B cell (primary cell): ENCODE measurements around the gene LRRC61. TPM values are rescaled to one million over a fixed set of nuclear protein-coding genes. Genes with fewer than 3 reads are reported as not detected.

Experiments
- ATAC-seq: fragments of 200-7000 bp; cut with Tn5 transposase; one replicate; pipeline ENCODE4 v1.10.0; 2021; ENCODE audit warnings: low read depth, mild to moderate bottlenecking, moderate number of reproducible peaks, moderate library complexity
- CTCF ChIA-PET: fragments of 350-600 bp; sonication (Branson Sonifier 250); formaldehyde crosslinking; loops from one replicate; lab custom pipeline; 2021; ENCODE audit warnings: antibody characterized with exemption, inconsistent platforms; lab: Charles Lee
- POLR2A ChIA-PET: fragments of 350-600 bp; sonication (Branson Sonifier 250); formaldehyde crosslinking; loops from one replicate; lab custom pipeline; 2021; ENCODE audit warnings: antibody characterized with exemption; lab: Charles Lee
- DNase-seq: peaks from one replicate; pipeline ENCODE4 v3.0.0; 2013
- H2AFZ ChIP-seq: 2 replicates; pipeline ENCODE4 v1.6.1; 2012; ENCODE audit warnings: mild to moderate bottlenecking, low read depth, low read length; ENCODE audit not compliant: insufficient read depth, poor library complexity, severe bottlenecking
- H3K27ac ChIP-seq, 2 donors: 1 replicate in 1 of 2; 2 replicates in 1 of 2; pipeline ENCODE4 v1.5.1; 2012 to 2013; ENCODE audit warnings: low read length in 2 of 2, mild to moderate bottlenecking in 2 of 2, moderate library complexity in 1 of 2
- H3K27me3 ChIP-seq, 4 experiments: fragments of 200-600 bp in 1 of 4; sonication (generic) in 1 of 4; replicated peaks in 1 of 4; 1 replicate in 2 of 4; 2 replicates in 2 of 4; pipeline versions ENCODE4 v1.6.1 to v1.7.0; 2013 to 2016; ENCODE audit warnings: low read length in 3 of 4, mild to moderate bottlenecking in 2 of 4, mixed read lengths in 1 of 4, moderate library complexity in 1 of 4; ENCODE audit not compliant: insufficient read depth in 4 of 4, control insufficient read depth in 3 of 4; ENCODE audit errors: control extremely low read depth in 1 of 4
- H3K36me3 ChIP-seq, 2 experiments: replicated peaks in 1 of 2; 1 replicate in 1 of 2; 2 replicates in 1 of 2; pipeline versions ENCODE4 v1.6.1 to v1.7.1; 2013; ENCODE audit warnings: low read length in 1 of 2; ENCODE audit not compliant: insufficient read depth in 2 of 2, control insufficient read depth in 1 of 2; ENCODE audit errors: control extremely low read depth in 1 of 2, extremely low read depth in 1 of 2
- H3K4me1 ChIP-seq, 2 donors: fragments of 200-600 bp in 1 of 2; sonication (generic) in 1 of 2; 1 replicate in 1 of 2; 2 replicates in 1 of 2; pipeline versions ENCODE4 v1.5.1 to v1.6.1; 2013 to 2017; ENCODE audit warnings: low read length in 2 of 2; ENCODE audit not compliant: control insufficient read depth in 2 of 2, insufficient read depth in 2 of 2
- H3K4me2 ChIP-seq: replicated peaks from 2 replicates; pipeline ENCODE3; 2012; ENCODE audit warnings: mild to moderate bottlenecking, low read depth, low read length; ENCODE audit not compliant: poor library complexity, severe bottlenecking
- H3K4me3 ChIP-seq, 5 experiments: fragments of 200-600 bp in 1 of 5; sonication (generic) in 1 of 5; 1 replicate in 3 of 5; 2 replicates in 2 of 5; pipeline versions ENCODE4 v1.5.1 to v1.7.0; 2011 to 2016; ENCODE audit warnings: low read length in 4 of 5, mild to moderate bottlenecking in 4 of 5, low read depth in 2 of 5, control low read depth in 1 of 5, moderate library complexity in 1 of 5; ENCODE audit not compliant: insufficient read depth in 1 of 5; ENCODE audit errors: control extremely low read depth in 1 of 5, extremely low read depth in 1 of 5
- H3K79me2 ChIP-seq: fragments of 200-600 bp; sonication (generic); one replicate; pipeline ENCODE4 v1.6.0; 2016; ENCODE audit warnings: low read length; ENCODE audit not compliant: control insufficient read depth, insufficient read depth
- H3K9ac ChIP-seq: fragments of 200-600 bp; sonication (generic); 2 replicates; pipeline ENCODE4 v1.6.1; 2017; ENCODE audit warnings: mild to moderate bottlenecking, low read length, moderate library complexity
- H3K9me3 ChIP-seq, 3 donors: one replicate each; pipeline versions ENCODE4 v1.6.1 to v1.7.1; 2013; ENCODE audit warnings: low read length in 2 of 3; ENCODE audit not compliant: control insufficient read depth in 2 of 3, insufficient read depth in 1 of 3; ENCODE audit errors: control extremely low read depth in 1 of 3
- H4K20me1 ChIP-seq: 2 replicates; pipeline ENCODE4 v1.6.0; 2012; ENCODE audit warnings: mild to moderate bottlenecking, low read length; ENCODE audit not compliant: insufficient read depth, control insufficient read depth, poor library complexity, severe bottlenecking
- H3K27ac Mint-ChIP-seq: one replicate; pipeline ENCODE4 v1.8.0; 2021; ENCODE audit warnings: mixed read lengths
- H3K27me3 Mint-ChIP-seq: one replicate; pipeline ENCODE4 v1.8.0; 2021; ENCODE audit warnings: mixed read lengths
- H3K4me1 Mint-ChIP-seq: one replicate; pipeline ENCODE4 v1.8.0; 2021; ENCODE audit warnings: mixed read lengths
- H3K4me3 Mint-ChIP-seq: one replicate; pipeline ENCODE4 v1.8.0; 2021; ENCODE audit warnings: mixed read lengths
- H3K9me3 Mint-ChIP-seq: one replicate; pipeline ENCODE4 v1.8.0; 2022; ENCODE audit warnings: mixed read lengths; ENCODE audit not compliant: insufficient read depth
- CTCF ChIP-seq: fragments of 200-600 bp; IDR thresholded peaks from one replicate; pipeline ENCODE4 v1.8.0; 2022; ENCODE audit warnings: antibody characterized with exemption, mild to moderate bottlenecking
- EZH2 ChIP-seq: IDR thresholded peaks from 2 replicates; pipeline ENCODE4 v1.6.1; 2012; ENCODE audit warnings: borderline replicate concordance, low read depth, mild to moderate bottlenecking, moderate library complexity, low read length; ENCODE audit not compliant: insufficient read depth, poor library complexity, severe bottlenecking
- WGBS: methylation state at CpG from one replicate; pipeline ENCODE4 v1.1.5; 2013; ENCODE audit warnings: missing lambda C conversion rate; ENCODE audit not compliant: insufficient coverage; 5-methylcytosine and 5-hydroxymethylcytosine counted together
- intact Hi-C: fragments of 100-400 bp; cut with micrococcal nuclease; formaldehyde crosslinking; loops from one replicate; pipeline ENCODE4 v1.10.0; 2022
- polyA plus RNA-seq: library from polyadenylated mRNA; depleted of rRNA; stranded (reverse); fragments of >200 nt; gene quantifications from 2 replicates; pipeline ENCODE4 v1.2.3, GENCODE V29; 2012
- total RNA-seq, 2 donors: library from RNA; stranded (reverse); fragments of 120-200 nt in 1 of 2; gene quantifications; 1 replicate in 1 of 2; 2 replicates in 1 of 2; pipeline versions ENCODE4 v1.2.3 to v1.2.4, GENCODE V29; 2013 to 2022

The LRRC61 gene
- total and polyA plus RNA-seq, 2 donors (not counting 1 experiment from before 2014, with no cell fraction given) = 12.8 to 12.9 TPM

GRCh38 chr7:150358433-150358832 lies 35.3 kb downstream of the LRRC61 start:
- Histone ChIP-seq H3K36me3 (no peaks in the 10 kb centered on the region), H3K4me3 (no peak overlapping the region), H3K4me2 (no peak overlapping the region), H2AFZ (no peak overlapping the region), H3K4me1 (peaks cover 20 to 28% of the 10 kb centered on the region in 2 donors), H3K27me3 (no peaks in the 10 kb centered on the region), H3K27ac (no peak overlapping the region), H4K20me1 (no peaks in the 10 kb centered on the region), H3K79me2 (no peaks in the 10 kb centered on the region), H3K9me3 (no peaks in the 10 kb centered on the region), H3K9ac (no peak overlapping the region)
- CTCF ChIA-PET = interaction anchor here (1.2 to 4.9 kb wide), 8 partner anchors 10 to 91 kb away, joined by 3 to 59 read pairs (median 8); partner anchors contain the start of gene REPIN1
- Mint-ChIP-seq H3K4me3 (no peak overlapping the region), H3K4me1 (peaks cover 39% of the 10 kb centered on the region), H3K27ac (no peak overlapping the region), H3K27me3 (no peaks in the 10 kb centered on the region), H3K9me3 (no peaks in the 10 kb centered on the region)
- intact Hi-C loops = loop anchor here (5.0 kb wide), 1 partner anchor 36 kb away; the partner anchor contains the start of genes ACTR3C and LRRC61
- ATAC-seq (no peak), DNase-seq (no peak)
- TF ChIP-seq EZH2 = no peak
- TF ChIP-seq CTCF = no peak
- 91% methylated on average over 3 of the region's 4 CpGs for WGBS
- POLR2A ChIA-PET = interaction anchor here (0.5 to 0.7 kb wide), 3 partner anchors 9 to 1327 kb away, joined by 3 to 7 read pairs (median 4); no protein-coding TSS in a partner anchor

- no peaks in the 10 kb centered on the region for H3K79me2 ChIP-seq
- H2AFZ ChIP-seq = no peak overlapping the region
- H3K9me3 Mint-ChIP-seq = no peaks in the 10 kb centered on the region
- H4K20me1 ChIP-seq = no peaks in the 10 kb centered on the region
- no peak overlapping the region for H3K9ac ChIP-seq
- no peak overlapping the region for H3K27ac Mint-ChIP-seq
- intact Hi-C loops = loop anchor here (5.0 kb wide), 1 partner anchor 37 kb away; the partner anchor contains the start of genes ACTR3C and LRRC61
- ChIA-PET POLR2A (no interaction called here), CTCF (interaction anchor here (1.4 to 4.9 kb wide), 5 partner anchors 9 to 63 kb away, joined by 6 to 59 read pairs (median 8); partner anchors contain the start of gene REPIN1)
- WGBS = 74% methylated on average over 4 of the region's 4 CpGs
- H3K4me2 ChIP-seq = no peak overlapping the region
- no peak for ATAC-seq
- H3K36me3 ChIP-seq = no peaks in the 10 kb centered on the region
- H3K4me1 Mint-ChIP-seq = peaks cover 45% of the 10 kb centered on the region
- H3K9me3 ChIP-seq = no peaks in the 10 kb centered on the region
- no peak overlapping the region for H3K4me3 ChIP-seq
- no peak overlapping the region for H3K4me3 Mint-ChIP-seq
- no peaks in the 10 kb centered on the region for H3K27me3 Mint-ChIP-seq
- TF ChIP-seq EZH2 = no peak
- TF ChIP-seq CTCF = no peak
- no peaks in the 10 kb centered on the region for H3K27me3 ChIP-seq
- H3K27ac ChIP-seq = no peak overlapping the region
- DNase-seq = no peak
- H3K4me1 ChIP-seq = peaks cover 26 to 35% of the 10 kb centered on the region in 2 donors
These were observed 36.0 kb downstream of the LRRC61 start for GRCh38 chr7:150358988-150359621.
